Body of pancreas (tissue), 4 donors: Measurements from ENCODE around the gene PML.

Source experiments
- POLR2A ChIP-seq, 3 donors: fragments of 450-650 bp; IDR thresholded peaks; one replicate each; pipeline ENCODE4 v1.6.1; 2016; ENCODE audit warnings: antibody characterized with exemption in 3 of 3, mild to moderate bottlenecking in 2 of 3
- TF ChIP-seq, protein P1 (sequence below), 7 experiments: fragments of 450-650 bp in 4 of 7; fragments of 200-600 bp in 3 of 7; sonication (generic) in 3 of 7; IDR thresholded peaks; one replicate each; pipeline ENCODE4 v1.5.1; 2016 to 2019; ENCODE audit warnings: antibody characterized with exemption in 7 of 7

- TF ChIP-seq, protein P1, sequence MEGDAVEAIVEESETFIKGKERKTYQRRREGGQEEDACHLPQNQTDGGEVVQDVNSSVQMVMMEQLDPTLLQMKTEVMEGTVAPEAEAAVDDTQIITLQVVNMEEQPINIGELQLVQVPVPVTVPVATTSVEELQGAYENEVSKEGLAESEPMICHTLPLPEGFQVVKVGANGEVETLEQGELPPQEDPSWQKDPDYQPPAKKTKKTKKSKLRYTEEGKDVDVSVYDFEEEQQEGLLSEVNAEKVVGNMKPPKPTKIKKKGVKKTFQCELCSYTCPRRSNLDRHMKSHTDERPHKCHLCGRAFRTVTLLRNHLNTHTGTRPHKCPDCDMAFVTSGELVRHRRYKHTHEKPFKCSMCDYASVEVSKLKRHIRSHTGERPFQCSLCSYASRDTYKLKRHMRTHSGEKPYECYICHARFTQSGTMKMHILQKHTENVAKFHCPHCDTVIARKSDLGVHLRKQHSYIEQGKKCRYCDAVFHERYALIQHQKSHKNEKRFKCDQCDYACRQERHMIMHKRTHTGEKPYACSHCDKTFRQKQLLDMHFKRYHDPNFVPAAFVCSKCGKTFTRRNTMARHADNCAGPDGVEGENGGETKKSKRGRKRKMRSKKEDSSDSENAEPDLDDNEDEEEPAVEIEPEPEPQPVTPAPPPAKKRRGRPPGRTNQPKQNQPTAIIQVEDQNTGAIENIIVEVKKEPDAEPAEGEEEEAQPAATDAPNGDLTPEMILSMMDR (IDR thresholded peaks at IDR 0.05) = no peak
- no peak for TF ChIP-seq POLR2A (IDR thresholded peaks at IDR 0.05)
Measured at GRCh38 chr15:73959801-73960200, 34.7 kb upstream of the PML start.
